Measurements from ENCODE around the gene ZNF407.
A peak's percentile ranks its signal among the peaks of the same experiment; 100 is the strongest.

ZNF407 gene

GRCh38 chr18:75010689-75011088, 413.0 kb downstream of the ZNF407 start:
- ATAC-seq: no peak

GRCh38 chr18:75016025-75016717, 418.5 kb downstream of the ZNF407 start:
- no peak for ATAC-seq

More at GRCh38 chr18:75010689-75011088, 413.0 kb downstream of the ZNF407 start:
- no peak for DNase-seq

GRCh38 chr18:75023473-75023872, 425.8 kb downstream of the ZNF407 start:
- ATAC-seq: no peak
- DNase-seq: no peak

More at GRCh38 chr18:75016025-75016717, 418.5 kb downstream of the ZNF407 start:
- DNase-seq: no peak

GRCh38 chr18:75024871-75025270, 427.2 kb downstream of the ZNF407 start:
- ATAC-seq: no peak

GRCh38 chr18:75025573-75025972, 427.9 kb downstream of the ZNF407 start:
- no peak for ATAC-seq
- no peak for DNase-seq

More at GRCh38 chr18:75024871-75025270, 427.2 kb downstream of the ZNF407 start:
- no peak for DNase-seq

- peak; percentile 5 for DNase-seq
- ATAC-seq: no peak
These were observed 431.8 kb downstream of the ZNF407 start for GRCh38 chr18:75029481-75029880.

- no peak for ATAC-seq
- no peak for DNase-seq
These were observed 434.1 kb downstream of the ZNF407 start for GRCh38 chr18:75031717-75032317.

GRCh38 chr18:75033516-75033915, 435.8 kb downstream of the ZNF407 start:
- DNase-seq: no peak

GRCh38 chr18:75034937-75035336, 437.3 kb downstream of the ZNF407 start:
- ATAC-seq: no peak

More at GRCh38 chr18:75033516-75033915, 435.8 kb downstream of the ZNF407 start:
- ATAC-seq: no peak

GRCh38 chr18:75035928-75036327, 438.3 kb downstream of the ZNF407 start:
- no peak for ATAC-seq

More at GRCh38 chr18:75034937-75035336, 437.3 kb downstream of the ZNF407 start:
- DNase-seq: no peak

GRCh38 chr18:75036917-75037688, 439.4 kb downstream of the ZNF407 start:
- ATAC-seq (no peak), DNase-seq (no peak)

More at GRCh38 chr18:75035928-75036327, 438.3 kb downstream of the ZNF407 start:
- no peak for DNase-seq

GRCh38 chr18:75037689-75037955, 440.0 kb downstream of the ZNF407 start:
- ATAC-seq: no peak
- DNase-seq: no peak

- ATAC-seq: no peak
- no peak for DNase-seq
These were observed 443.9 kb downstream of the ZNF407 start for GRCh38 chr18:75041586-75041985.

GRCh38 chr18:75043478-75043877, 445.8 kb downstream of the ZNF407 start:
- no peak for ATAC-seq
- no peak for DNase-seq

GRCh38 chr18:75044296-75044695, 446.6 kb downstream of the ZNF407 start:
- DNase-seq: no peak

GRCh38 chr18:75044791-75045190, 447.1 kb downstream of the ZNF407 start:
- no peak for DNase-seq
- ATAC-seq: no peak

More at GRCh38 chr18:75044296-75044695, 446.6 kb downstream of the ZNF407 start:
- ATAC-seq: no peak

- DNase-seq: no peak
- no peak for ATAC-seq
These were observed 447.6 kb downstream of the ZNF407 start for GRCh38 chr18:75045272-75045671.

GRCh38 chr18:75047240-75047961, 449.7 kb downstream of the ZNF407 start:
- DNase-seq (no peak), ATAC-seq (no peak)

- ATAC-seq: no peak
These were observed 451.2 kb downstream of the ZNF407 start for GRCh38 chr18:75048776-75049454.

GRCh38 chr18:75049455-75049789, 451.8 kb downstream of the ZNF407 start:
- DNase-seq: no peak
- no peak for ATAC-seq

More at GRCh38 chr18:75048776-75049454, 451.2 kb downstream of the ZNF407 start:
- no peak for DNase-seq

- DNase-seq (no peak), ATAC-seq (no peak)
These were observed 454.1 kb downstream of the ZNF407 start for GRCh38 chr18:75051757-75052156.

GRCh38 chr18:75052475-75052874, 454.8 kb downstream of the ZNF407 start:
- no peak for ATAC-seq
- no peak for DNase-seq
